ENCODE data around the gene USP21.

USP21 gene

DNA sequence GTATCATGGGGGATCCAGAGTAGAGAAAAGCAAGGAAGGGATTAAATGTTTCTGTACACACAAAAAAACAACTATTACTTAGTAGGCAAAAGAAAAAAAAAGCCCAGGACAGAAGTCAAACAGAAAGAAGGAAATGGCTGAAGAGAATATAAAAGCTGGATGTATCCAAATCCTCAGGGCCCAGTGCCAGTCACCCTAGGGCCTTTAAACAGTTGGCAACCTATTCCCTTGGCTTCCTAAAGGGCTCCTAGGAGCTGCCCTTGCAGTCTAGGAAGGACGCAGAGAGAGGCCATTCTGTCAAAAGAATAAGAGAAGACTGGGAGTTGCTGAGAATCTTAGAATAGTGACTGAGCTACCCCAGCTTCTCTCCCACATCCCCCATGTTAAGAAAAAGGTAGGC, 13.0 kb downstream of the USP21 start:
- TF ChIP-seq CTCF (IDR thresholded peaks at IDR 0.05; ENCODE audit: control extremely low read depth, extremely low read depth, low read depth, missing control alignments): no peak
- no peak for DNase-seq (ENCODE audit: extremely low spot score)
- ChIA-PET CTCF (interaction anchor here (1.9 kb wide), 1 partner anchor 20 kb away, joined by 11 read pairs; no protein-coding TSS in a partner anchor), POLR2A (no interaction called here)

- no peak for DNase-seq (ENCODE audit: extremely low spot score)
- TF ChIP-seq CTCF (IDR thresholded peaks at IDR 0.05; ENCODE audit: control extremely low read depth, extremely low read depth, low read depth, missing control alignments): no peak
- ChIA-PET POLR2A (no interaction called here), CTCF (no interaction called here)
These were observed 13.6 kb downstream of the USP21 start for GRCh38 chr1:161172776-161173376.

DNA sequence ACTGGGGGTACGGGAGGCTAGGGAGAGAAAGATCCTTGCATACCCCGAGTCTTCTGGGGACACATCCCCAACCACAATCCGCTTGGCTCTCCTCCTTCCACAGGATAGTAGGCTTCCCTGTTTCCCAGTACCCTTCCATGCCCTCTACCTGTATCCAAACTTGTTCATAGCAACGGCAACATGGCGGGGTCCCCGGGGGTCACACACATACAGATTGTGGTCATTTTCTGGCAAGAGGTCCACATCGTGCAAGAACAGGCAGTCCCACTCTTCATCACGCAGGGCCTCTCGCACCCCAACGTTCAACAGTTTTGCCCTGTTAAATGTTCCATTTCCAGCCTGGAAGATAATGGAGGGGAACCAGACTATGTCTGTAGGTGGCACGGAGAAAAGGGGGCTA, 14.4 kb downstream of the USP21 start:
- POLR2A ChIA-PET: no interaction called here
- CTCF ChIA-PET: no interaction called here
- DNase-seq (ENCODE audit: extremely low spot score): no peak
- TF ChIP-seq CTCF (IDR thresholded peaks at IDR 0.05; ENCODE audit: control extremely low read depth, extremely low read depth, low read depth, missing control alignments): no peak

DNA sequence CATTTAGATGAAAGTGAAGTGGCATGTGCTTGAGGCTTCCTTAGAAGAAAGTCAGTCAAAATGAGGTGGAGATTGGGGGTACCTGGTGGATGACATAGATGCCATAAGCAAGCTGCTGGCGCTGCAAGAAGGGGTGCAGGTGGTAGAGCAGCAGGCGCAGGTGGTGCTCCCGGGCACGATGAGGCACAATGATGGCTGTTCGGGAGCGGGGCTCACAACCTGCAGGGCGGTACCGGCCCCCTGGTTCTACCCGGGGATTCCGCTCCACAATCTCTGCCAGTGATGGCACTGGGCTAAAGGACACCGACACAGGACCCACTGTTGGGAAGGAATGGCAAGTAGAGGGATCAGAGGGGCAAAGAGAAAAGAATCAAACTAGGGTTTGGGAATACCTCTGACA, 15.6 kb downstream of the USP21 start:
- ChIA-PET CTCF (no interaction called here), POLR2A (no interaction called here)
- TF ChIP-seq CTCF (IDR thresholded peaks at IDR 0.05; ENCODE audit: control extremely low read depth, extremely low read depth, low read depth, missing control alignments): no peak
- DNase-seq (ENCODE audit: extremely low spot score): no peak

- CTCF ChIA-PET: interaction anchor here (1.4 to 2.5 kb wide), 3 partner anchors 9 to 206 kb away, joined by 4 to 22 read pairs (median 7); partner anchors contain the start of gene PPOX
- DNase-seq (ENCODE audit: extremely low spot score): no peak
- POLR2A ChIA-PET: interaction anchor here (0.5 to 1.0 kb wide), 3 partner anchors 10 to 225 kb away, joined by 4 to 7 read pairs (median 4); partner anchors contain the start of gene PPOX
- TF ChIP-seq CTCF (IDR thresholded peaks at IDR 0.05; ENCODE audit: control extremely low read depth, extremely low read depth, low read depth, missing control alignments): no peak
These were observed 16.6 kb downstream of the USP21 start for GRCh38 chr1:161175771-161176453.

- CTCF ChIA-PET: interaction anchor here (1.4 to 2.5 kb wide), 3 partner anchors 10 to 206 kb away, joined by 4 to 22 read pairs (median 7); partner anchors contain the start of gene PPOX
- POLR2A ChIA-PET: interaction anchor here (0.6 to 1.0 kb wide), 3 partner anchors 11 to 224 kb away, joined by 4 to 7 read pairs (median 4); partner anchors contain the start of gene PPOX
- TF ChIP-seq CTCF (IDR thresholded peaks at IDR 0.05; ENCODE audit: control extremely low read depth, extremely low read depth, low read depth, missing control alignments): no peak
- no peak for DNase-seq (ENCODE audit: extremely low spot score)
These were observed 17.3 kb downstream of the USP21 start for GRCh38 chr1:161176468-161177111.
